ENCODE results near the gene UBE2I. TPM values are rescaled to one million over a fixed set of nuclear protein-coding genes. Genes with fewer than 3 reads are reported as not detected.

Gene UBE2I
- total and polyA plus RNA-seq, 2 donors (not counting 1 experiment from before 2014, with no cell fraction given) = 152 to 265 TPM

GRCh38 chr16:1372292-1372950, 63.0 kb downstream of the UBE2I start:
- WGBS (ENCODE audit: insufficient coverage) = 95% methylated on average over 8 of the region's 21 CpGs
- peaks cover 16% of the 10 kb centered on the region for H3K79me2 ChIP-seq (ENCODE audit: control insufficient read depth, insufficient read depth, low read length)
- POLR2A ChIA-PET = interaction anchor here (0.7 kb wide), 1 partner anchor 25 kb away, joined by 3 read pairs; no protein-coding TSS in a partner anchor
- Mint-ChIP-seq H3K4me1 (no peaks in the 10 kb centered on the region), H3K4me3 (no peak overlapping the region), H3K9me3 (ENCODE audit: insufficient read depth) (no peaks in the 10 kb centered on the region), H3K27me3 (no peaks in the 10 kb centered on the region), H3K27ac (no peak overlapping the region)
- no peak overlapping the region for H2AFZ ChIP-seq (ENCODE audit: insufficient read depth, low read depth, low read length, poor library complexity, severe bottlenecking)
- H3K9me3 ChIP-seq (ENCODE audit: control extremely low read depth in 1 of 3, control insufficient read depth in 2 of 3, insufficient read depth in 1 of 3, low read length in 2 of 3) = no peaks in the 10 kb centered on the region
- CTCF ChIA-PET = no interaction called here
- no peak overlapping the region for H3K4me3 ChIP-seq (ENCODE audit: control extremely low read depth in 1 of 5, extremely low read depth in 1 of 5, insufficient read depth in 1 of 5, low read depth in 2 of 5, low read length in 4 of 5)
- ATAC-seq (ENCODE audit: low read depth) (no peak), DNase-seq (no peak)
- no peak overlapping the region for H3K9ac ChIP-seq (ENCODE audit: low read length)
- peaks cover 0 to 27% of the 10 kb centered on the region in 2 experiments for H3K36me3 ChIP-seq (replicated peaks in 1 of 2; ENCODE audit: control extremely low read depth in 1 of 2, control insufficient read depth in 1 of 2, extremely low read depth in 1 of 2, insufficient read depth in 2 of 2, low read length in 1 of 2)
- peaks cover 44% of the 10 kb centered on the region for H4K20me1 ChIP-seq (ENCODE audit: control insufficient read depth, insufficient read depth, low read length, poor library complexity, severe bottlenecking)
- H3K4me1 ChIP-seq (ENCODE audit: control insufficient read depth in 2 of 2, insufficient read depth in 2 of 2, low read length in 2 of 2) = no peaks in the 10 kb centered on the region
- TF ChIP-seq, protein P1, sequence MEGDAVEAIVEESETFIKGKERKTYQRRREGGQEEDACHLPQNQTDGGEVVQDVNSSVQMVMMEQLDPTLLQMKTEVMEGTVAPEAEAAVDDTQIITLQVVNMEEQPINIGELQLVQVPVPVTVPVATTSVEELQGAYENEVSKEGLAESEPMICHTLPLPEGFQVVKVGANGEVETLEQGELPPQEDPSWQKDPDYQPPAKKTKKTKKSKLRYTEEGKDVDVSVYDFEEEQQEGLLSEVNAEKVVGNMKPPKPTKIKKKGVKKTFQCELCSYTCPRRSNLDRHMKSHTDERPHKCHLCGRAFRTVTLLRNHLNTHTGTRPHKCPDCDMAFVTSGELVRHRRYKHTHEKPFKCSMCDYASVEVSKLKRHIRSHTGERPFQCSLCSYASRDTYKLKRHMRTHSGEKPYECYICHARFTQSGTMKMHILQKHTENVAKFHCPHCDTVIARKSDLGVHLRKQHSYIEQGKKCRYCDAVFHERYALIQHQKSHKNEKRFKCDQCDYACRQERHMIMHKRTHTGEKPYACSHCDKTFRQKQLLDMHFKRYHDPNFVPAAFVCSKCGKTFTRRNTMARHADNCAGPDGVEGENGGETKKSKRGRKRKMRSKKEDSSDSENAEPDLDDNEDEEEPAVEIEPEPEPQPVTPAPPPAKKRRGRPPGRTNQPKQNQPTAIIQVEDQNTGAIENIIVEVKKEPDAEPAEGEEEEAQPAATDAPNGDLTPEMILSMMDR (IDR thresholded peaks at IDR 0.05) = no peak
- intact Hi-C loops (cut with micrococcal nuclease) = no loop called here
- no peak overlapping the region for H3K4me2 ChIP-seq (replicated peaks; ENCODE audit: low read depth, low read length, poor library complexity, severe bottlenecking)
- no peaks in the 10 kb centered on the region for H3K27me3 ChIP-seq (replicated peaks in 1 of 4; ENCODE audit: control extremely low read depth in 1 of 4, control insufficient read depth in 3 of 4, insufficient read depth in 4 of 4, low read length in 3 of 4)
- no peak overlapping the region for H3K27ac ChIP-seq (ENCODE audit: low read length in 2 of 2)

DNA sequence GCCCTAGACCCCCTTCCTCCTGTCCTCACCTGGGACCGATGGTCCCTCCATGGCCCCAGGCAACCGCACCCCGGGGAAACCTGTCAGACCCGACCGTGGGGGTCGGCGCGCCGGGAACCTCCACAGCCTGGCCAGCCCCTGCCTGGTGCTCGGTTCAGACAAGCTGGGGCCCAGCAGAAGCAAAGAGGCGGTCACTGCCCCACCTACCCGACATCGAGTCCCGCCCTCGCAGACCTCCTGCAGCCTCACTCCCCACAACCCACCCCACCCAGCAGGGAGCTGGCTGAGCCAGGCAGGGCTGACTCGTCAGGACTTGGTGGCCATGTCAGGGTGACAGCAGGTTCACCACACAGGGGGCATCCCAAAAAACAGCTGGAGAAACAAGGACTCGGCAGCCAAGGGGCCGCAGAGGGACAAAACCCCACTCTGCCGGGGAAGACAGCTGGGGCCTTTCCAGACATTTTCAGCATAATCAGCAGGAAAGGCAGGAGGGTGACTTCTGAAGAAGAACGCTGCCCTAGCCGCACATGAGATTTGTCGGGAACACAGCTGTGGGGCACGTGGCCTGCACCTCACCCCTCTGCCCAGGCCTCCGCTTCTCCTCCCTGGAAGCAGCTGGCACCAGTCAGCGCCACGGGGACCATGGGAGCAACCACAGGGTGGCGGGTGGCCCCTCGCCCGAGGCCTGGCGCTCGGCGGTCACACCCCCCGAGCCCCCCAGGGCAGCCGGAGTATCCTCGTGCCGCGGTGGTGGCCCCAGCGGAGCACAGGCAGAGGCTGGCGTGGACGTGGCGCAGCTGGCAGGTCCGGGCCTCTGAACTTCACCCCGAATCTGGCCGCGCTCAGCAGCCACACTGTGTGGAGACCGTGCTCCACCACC, 65.2 kb downstream of the UBE2I start:
- TF ChIP-seq, protein P1 (IDR thresholded peaks at IDR 0.05) = no peak
- TF ChIP-seq EZH2 (IDR thresholded peaks at IDR 0.05; ENCODE audit: borderline replicate concordance, insufficient read depth, low read depth, low read length, poor library complexity, severe bottlenecking) = no peak
- H3K9me3 Mint-ChIP-seq (ENCODE audit: insufficient read depth) = no peaks in the 10 kb centered on the region
- ATAC-seq (ENCODE audit: low read depth) (no peak), DNase-seq (no peak)
- intact Hi-C loops (cut with micrococcal nuclease) = loop anchor here (5.0 kb wide), 1 partner anchor 38 kb away; the partner anchor contains the start of gene UNKL
- H3K9me3 ChIP-seq (ENCODE audit: control extremely low read depth in 1 of 3, control insufficient read depth in 2 of 3, insufficient read depth in 1 of 3, low read length in 2 of 3) = no peaks in the 10 kb centered on the region
- H3K27ac Mint-ChIP-seq = no peak overlapping the region
- H4K20me1 ChIP-seq (ENCODE audit: control insufficient read depth, insufficient read depth, low read length, poor library complexity, severe bottlenecking) = peaks cover 65% of the 10 kb centered on the region
- H3K27ac ChIP-seq (ENCODE audit: low read length in 2 of 2) = no peak overlapping the region
- H3K27me3 ChIP-seq (replicated peaks in 1 of 4; ENCODE audit: control extremely low read depth in 1 of 4, control insufficient read depth in 3 of 4, insufficient read depth in 4 of 4, low read length in 3 of 4) = no peaks in the 10 kb centered on the region
- H3K79me2 ChIP-seq (ENCODE audit: control insufficient read depth, insufficient read depth, low read length) = peaks cover 36% of the 10 kb centered on the region
- CTCF ChIA-PET = interaction anchor here (1.3 kb wide), 1 partner anchor 9 kb away, joined by 3 read pairs; no protein-coding TSS in a partner anchor
- H3K4me3 ChIP-seq (ENCODE audit: control extremely low read depth in 1 of 5, extremely low read depth in 1 of 5, insufficient read depth in 1 of 5, low read depth in 2 of 5, low read length in 4 of 5) = no peak overlapping the region
- H3K4me3 Mint-ChIP-seq = no peak overlapping the region
- peaks cover 0 to 27% of the 10 kb centered on the region in 2 experiments for H3K36me3 ChIP-seq (replicated peaks in 1 of 2; ENCODE audit: control extremely low read depth in 1 of 2, control insufficient read depth in 1 of 2, extremely low read depth in 1 of 2, insufficient read depth in 2 of 2, low read length in 1 of 2)
- H3K4me2 ChIP-seq (replicated peaks; ENCODE audit: low read depth, low read length, poor library complexity, severe bottlenecking) = no peak overlapping the region
- H3K4me1 Mint-ChIP-seq = peaks cover 9% of the 10 kb centered on the region
- WGBS (ENCODE audit: insufficient coverage) = 97% methylated on average over 45 of the region's 46 CpGs
- H3K9ac ChIP-seq (ENCODE audit: low read length) = no peak overlapping the region
- H2AFZ ChIP-seq (ENCODE audit: insufficient read depth, low read depth, low read length, poor library complexity, severe bottlenecking) = no peak overlapping the region
- H3K4me1 ChIP-seq (ENCODE audit: control insufficient read depth in 2 of 2, insufficient read depth in 2 of 2, low read length in 2 of 2) = peaks cover 5 to 7% of the 10 kb centered on the region in 2 donors
- POLR2A ChIA-PET = no interaction called here
- H3K27me3 Mint-ChIP-seq = no peaks in the 10 kb centered on the region

All from B cell (primary cell).